B cell (primary cell): Measurements from ENCODE around the gene NPL.

Experiments
- EZH2 ChIP-seq: IDR thresholded peaks from 2 replicates; pipeline ENCODE4 v1.6.1; 2012; ENCODE audit warnings: borderline replicate concordance, low read depth, mild to moderate bottlenecking, moderate library complexity, low read length; ENCODE audit not compliant: insufficient read depth, poor library complexity, severe bottlenecking
- TF ChIP-seq, protein P1 (sequence below): fragments of 200-600 bp; IDR thresholded peaks from one replicate; pipeline ENCODE4 v1.8.0; 2022; ENCODE audit warnings: antibody characterized with exemption, mild to moderate bottlenecking

DNA sequence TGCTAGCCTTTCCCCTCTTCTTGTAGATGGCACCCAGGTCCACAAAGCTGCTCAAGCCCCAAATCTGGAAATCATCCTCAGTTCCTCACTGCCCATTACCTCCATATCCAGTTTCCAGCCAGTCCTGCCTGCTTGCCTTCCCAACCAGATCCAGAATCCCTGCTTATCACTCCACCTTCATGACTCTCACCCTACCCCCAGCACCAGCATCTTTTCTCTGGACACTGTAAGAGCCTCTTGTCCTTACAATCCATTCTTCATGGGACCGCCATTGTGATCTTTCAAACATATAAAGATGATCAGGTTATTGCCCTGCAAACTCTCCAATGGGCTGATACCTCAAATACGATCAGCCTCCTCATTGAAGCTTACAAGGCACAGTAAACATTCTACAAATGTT, 23.5 kb upstream of the NPL start:
- TF ChIP-seq, protein P1, sequence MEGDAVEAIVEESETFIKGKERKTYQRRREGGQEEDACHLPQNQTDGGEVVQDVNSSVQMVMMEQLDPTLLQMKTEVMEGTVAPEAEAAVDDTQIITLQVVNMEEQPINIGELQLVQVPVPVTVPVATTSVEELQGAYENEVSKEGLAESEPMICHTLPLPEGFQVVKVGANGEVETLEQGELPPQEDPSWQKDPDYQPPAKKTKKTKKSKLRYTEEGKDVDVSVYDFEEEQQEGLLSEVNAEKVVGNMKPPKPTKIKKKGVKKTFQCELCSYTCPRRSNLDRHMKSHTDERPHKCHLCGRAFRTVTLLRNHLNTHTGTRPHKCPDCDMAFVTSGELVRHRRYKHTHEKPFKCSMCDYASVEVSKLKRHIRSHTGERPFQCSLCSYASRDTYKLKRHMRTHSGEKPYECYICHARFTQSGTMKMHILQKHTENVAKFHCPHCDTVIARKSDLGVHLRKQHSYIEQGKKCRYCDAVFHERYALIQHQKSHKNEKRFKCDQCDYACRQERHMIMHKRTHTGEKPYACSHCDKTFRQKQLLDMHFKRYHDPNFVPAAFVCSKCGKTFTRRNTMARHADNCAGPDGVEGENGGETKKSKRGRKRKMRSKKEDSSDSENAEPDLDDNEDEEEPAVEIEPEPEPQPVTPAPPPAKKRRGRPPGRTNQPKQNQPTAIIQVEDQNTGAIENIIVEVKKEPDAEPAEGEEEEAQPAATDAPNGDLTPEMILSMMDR, result no peak
- TF ChIP-seq EZH2, result no peak
